ENCODE measurements around the gene NIM1K. TPM values are rescaled to one million over a fixed set of nuclear protein-coding genes. Genes with fewer than 3 reads are reported as not detected.

Gene NIM1K
- total and polyA plus RNA-seq, 2 donors (not counting 1 experiment from before 2014, with no cell fraction given), result 0.13 to 0.32 TPM

DNA sequence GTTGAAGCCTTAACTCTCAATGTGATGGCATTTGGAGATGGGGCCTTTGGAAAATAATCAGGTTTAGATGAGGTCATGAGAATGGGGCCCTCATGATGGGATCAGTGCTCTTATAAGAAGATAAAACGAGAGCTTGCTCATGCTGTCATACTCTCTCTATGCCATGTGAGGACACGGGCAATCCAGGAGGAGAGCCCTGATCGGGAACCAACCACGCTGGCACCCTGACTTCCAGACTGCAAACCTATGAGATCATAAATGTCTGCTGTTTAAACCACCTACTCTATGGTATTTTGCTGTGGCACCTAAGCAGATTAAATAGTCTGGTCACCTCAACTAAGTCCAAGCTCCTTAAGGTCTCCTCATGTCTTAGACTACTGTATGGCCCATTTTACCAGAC, 111.2 kb downstream of the NIM1K start:
- peaks cover 40% of the 10 kb centered on the region for H3K4me1 Mint-ChIP-seq
- Histone ChIP-seq H3K4me1 (ENCODE audit: control insufficient read depth in 2 of 2, insufficient read depth in 2 of 2, low read length in 2 of 2) (peaks cover 0 to 19% of the 10 kb centered on the region in 2 donors), H3K4me3 (ENCODE audit: control extremely low read depth in 1 of 5, extremely low read depth in 1 of 5, insufficient read depth in 1 of 5, low read depth in 2 of 5, low read length in 4 of 5) (no peak overlapping the region), H3K79me2 (ENCODE audit: control insufficient read depth, insufficient read depth, low read length) (peaks cover 89% of the 10 kb centered on the region), H4K20me1 (ENCODE audit: control insufficient read depth, insufficient read depth, low read length, poor library complexity, severe bottlenecking) (peaks cover 50% of the 10 kb centered on the region), H3K9me3 (ENCODE audit: control extremely low read depth in 1 of 3, control insufficient read depth in 2 of 3, insufficient read depth in 1 of 3, low read length in 2 of 3) (no peaks in the 10 kb centered on the region), H3K27me3 (replicated peaks in 1 of 4; ENCODE audit: control extremely low read depth in 1 of 4, control insufficient read depth in 3 of 4, insufficient read depth in 4 of 4, low read length in 3 of 4) (no peaks in the 10 kb centered on the region), H3K27ac (ENCODE audit: low read length in 2 of 2) (no peak overlapping the region), H2AFZ (ENCODE audit: insufficient read depth, low read depth, low read length, poor library complexity, severe bottlenecking) (no peak overlapping the region), H3K9ac (ENCODE audit: low read length) (no peak overlapping the region), H3K36me3 (replicated peaks in 1 of 2; ENCODE audit: control extremely low read depth in 1 of 2, control insufficient read depth in 1 of 2, extremely low read depth in 1 of 2, insufficient read depth in 2 of 2, low read length in 1 of 2) (peaks cover 11 to 18% of the 10 kb centered on the region in 2 experiments), H3K4me2 (replicated peaks; ENCODE audit: low read depth, low read length, poor library complexity, severe bottlenecking) (no peak overlapping the region)
- DNase-seq, result no peak
- no peaks in the 10 kb centered on the region for H3K9me3 Mint-ChIP-seq (ENCODE audit: insufficient read depth)
- no peaks in the 10 kb centered on the region for H3K27me3 Mint-ChIP-seq
- no peak for ATAC-seq (ENCODE audit: low read depth)
- no peak overlapping the region for H3K4me3 Mint-ChIP-seq
- CTCF ChIA-PET, result interaction anchor here (1.7 kb wide), 1 partner anchor 394 kb away, joined by 6 read pairs; no protein-coding TSS in a partner anchor
- 95% methylated on average over 4 of the region's 4 CpGs for WGBS (ENCODE audit: insufficient coverage)
- no peak overlapping the region for H3K27ac Mint-ChIP-seq
- POLR2A ChIA-PET, result interaction anchor here (1.4 kb wide), 1 partner anchor 10 kb away, joined by 3 read pairs; the partner anchor contains the start of gene HMGCS1
- intact Hi-C loops (cut with micrococcal nuclease), result no loop called here
- TF ChIP-seq, protein P1, sequence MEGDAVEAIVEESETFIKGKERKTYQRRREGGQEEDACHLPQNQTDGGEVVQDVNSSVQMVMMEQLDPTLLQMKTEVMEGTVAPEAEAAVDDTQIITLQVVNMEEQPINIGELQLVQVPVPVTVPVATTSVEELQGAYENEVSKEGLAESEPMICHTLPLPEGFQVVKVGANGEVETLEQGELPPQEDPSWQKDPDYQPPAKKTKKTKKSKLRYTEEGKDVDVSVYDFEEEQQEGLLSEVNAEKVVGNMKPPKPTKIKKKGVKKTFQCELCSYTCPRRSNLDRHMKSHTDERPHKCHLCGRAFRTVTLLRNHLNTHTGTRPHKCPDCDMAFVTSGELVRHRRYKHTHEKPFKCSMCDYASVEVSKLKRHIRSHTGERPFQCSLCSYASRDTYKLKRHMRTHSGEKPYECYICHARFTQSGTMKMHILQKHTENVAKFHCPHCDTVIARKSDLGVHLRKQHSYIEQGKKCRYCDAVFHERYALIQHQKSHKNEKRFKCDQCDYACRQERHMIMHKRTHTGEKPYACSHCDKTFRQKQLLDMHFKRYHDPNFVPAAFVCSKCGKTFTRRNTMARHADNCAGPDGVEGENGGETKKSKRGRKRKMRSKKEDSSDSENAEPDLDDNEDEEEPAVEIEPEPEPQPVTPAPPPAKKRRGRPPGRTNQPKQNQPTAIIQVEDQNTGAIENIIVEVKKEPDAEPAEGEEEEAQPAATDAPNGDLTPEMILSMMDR (IDR thresholded peaks at IDR 0.05), result no peak
- TF ChIP-seq EZH2 (IDR thresholded peaks at IDR 0.05; ENCODE audit: borderline replicate concordance, insufficient read depth, low read depth, low read length, poor library complexity, severe bottlenecking), result no peak

DNA sequence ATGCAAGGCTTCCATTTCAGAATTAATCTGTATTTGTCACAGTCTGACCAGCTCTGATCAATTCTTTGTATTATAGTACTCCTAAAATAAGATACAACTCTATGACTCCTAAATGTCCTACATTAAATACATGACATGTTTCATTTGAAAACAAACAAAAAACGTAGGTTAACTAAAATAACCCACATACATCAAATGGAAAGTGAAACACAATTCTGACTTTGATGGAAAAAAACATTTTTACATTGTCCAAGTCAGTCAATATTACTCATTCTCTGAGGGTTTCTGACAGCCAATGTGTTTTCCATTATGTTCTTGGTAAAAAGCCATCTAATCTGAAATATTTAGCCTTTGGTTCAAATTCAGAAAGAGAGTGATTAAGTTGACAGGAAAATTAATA, 112.5 kb downstream of the NIM1K start:
- Histone ChIP-seq H3K9ac (ENCODE audit: low read length) (no peak overlapping the region), H3K4me1 (ENCODE audit: control insufficient read depth in 2 of 2, insufficient read depth in 2 of 2, low read length in 2 of 2) (peaks cover 0 to 24% of the 10 kb centered on the region in 2 donors), H4K20me1 (ENCODE audit: control insufficient read depth, insufficient read depth, low read length, poor library complexity, severe bottlenecking) (peaks cover 47% of the 10 kb centered on the region), H2AFZ (ENCODE audit: insufficient read depth, low read depth, low read length, poor library complexity, severe bottlenecking) (no peak overlapping the region), H3K79me2 (ENCODE audit: control insufficient read depth, insufficient read depth, low read length) (peaks cover 95% of the 10 kb centered on the region), H3K36me3 (replicated peaks in 1 of 2; ENCODE audit: control extremely low read depth in 1 of 2, control insufficient read depth in 1 of 2, extremely low read depth in 1 of 2, insufficient read depth in 2 of 2, low read length in 1 of 2) (peaks cover 8 to 11% of the 10 kb centered on the region in 2 experiments), H3K27me3 (replicated peaks in 1 of 4; ENCODE audit: control extremely low read depth in 1 of 4, control insufficient read depth in 3 of 4, insufficient read depth in 4 of 4, low read length in 3 of 4) (no peaks in the 10 kb centered on the region), H3K27ac (ENCODE audit: low read length in 2 of 2) (no peak overlapping the region), H3K9me3 (ENCODE audit: control extremely low read depth in 1 of 3, control insufficient read depth in 2 of 3, insufficient read depth in 1 of 3, low read length in 2 of 3) (no peaks in the 10 kb centered on the region), H3K4me2 (replicated peaks; ENCODE audit: low read depth, low read length, poor library complexity, severe bottlenecking) (peak overlapping the region; percentile 3), H3K4me3 (ENCODE audit: control extremely low read depth in 1 of 5, extremely low read depth in 1 of 5, insufficient read depth in 1 of 5, low read depth in 2 of 5, low read length in 4 of 5) (no peak overlapping the region)
- Mint-ChIP-seq H3K27ac (no peak overlapping the region), H3K9me3 (ENCODE audit: insufficient read depth) (no peaks in the 10 kb centered on the region), H3K4me1 (peaks cover 45% of the 10 kb centered on the region), H3K27me3 (no peaks in the 10 kb centered on the region), H3K4me3 (no peak overlapping the region)
- TF ChIP-seq EZH2 (IDR thresholded peaks at IDR 0.05; ENCODE audit: borderline replicate concordance, insufficient read depth, low read depth, low read length, poor library complexity, severe bottlenecking), result no peak
- TF ChIP-seq, protein P1 (IDR thresholded peaks at IDR 0.05), result no peak
- WGBS (ENCODE audit: insufficient coverage), result no CpG with 5 or more reads among the region's 1 CpG
- intact Hi-C loops (cut with micrococcal nuclease), result no loop called here
- no peak for ATAC-seq (ENCODE audit: low read depth)
- ChIA-PET POLR2A (interaction anchor here (1.4 kb wide), 1 partner anchor 9 kb away, joined by 3 read pairs; the partner anchor contains the start of gene HMGCS1), CTCF (interaction anchor here (1.9 to 2.7 kb wide), 2 partner anchors 180 to 198 kb away, joined by 6 to 7 read pairs; partner anchors contain the start of gene TMEM267)
- DNase-seq, result no peak
